ENCODE results near the gene VSX1. TPM values are rescaled to one million over a fixed set of nuclear protein-coding genes. Genes with fewer than 3 reads are reported as not detected.

Gene VSX1
- total RNA-seq, 1 donor = not detected

GRCh38 chr20:25059866-25060465 is 22.0 kb downstream of the VSX1 start:
- TF ChIP-seq CTCF (IDR thresholded peaks at IDR 0.05; ENCODE audit: extremely low read depth, low read depth, low read length) = no peak
- Histone ChIP-seq H3K4me2 (ENCODE audit: insufficient read depth, low read length) (no peak overlapping the region), H3K9me3 (ENCODE audit: low read depth, low read length) (no peaks in the 10 kb centered on the region), H3K79me2 (ENCODE audit: insufficient read depth, low read length) (no peaks in the 10 kb centered on the region), H3K36me3 (ENCODE audit: insufficient read depth, low read length) (no peaks in the 10 kb centered on the region), H3K27ac (ENCODE audit: low read depth, low read length) (no peak overlapping the region), H3K27me3 (ENCODE audit: insufficient read depth, low read length) (peaks cover 65% of the 10 kb centered on the region), H3K4me1 (ENCODE audit: insufficient read depth, low read length) (peaks cover 22% of the 10 kb centered on the region), H4K20me1 (ENCODE audit: insufficient read depth, low read length) (peaks cover 6% of the 10 kb centered on the region), H3K4me3 (ENCODE audit: insufficient read depth, low read length) (no peak overlapping the region), H2AFZ (ENCODE audit: low read length) (no peak overlapping the region)
- peak; percentile 26 for DNase-seq (ENCODE audit: insufficient read length, low spot score, missing footprints)

GRCh38 chr20:25058847-25059810 is 22.8 kb downstream of the VSX1 start:
- TF ChIP-seq CTCF (IDR thresholded peaks at IDR 0.05; ENCODE audit: extremely low read depth, low read depth, low read length) = no peak
- peak overlapping the region; percentile 73 for H3K4me3 ChIP-seq (ENCODE audit: insufficient read depth, low read length)
- H2AFZ ChIP-seq (ENCODE audit: low read length) = peak overlapping the region; percentile 59
- H3K27me3 ChIP-seq (ENCODE audit: insufficient read depth, low read length) = peaks cover 58% of the 10 kb centered on the region
- H3K4me1 ChIP-seq (ENCODE audit: insufficient read depth, low read length) = peaks cover 22% of the 10 kb centered on the region
- H4K20me1 ChIP-seq (ENCODE audit: insufficient read depth, low read length) = peaks cover 6% of the 10 kb centered on the region
- peak overlapping the region; percentile 86 for H3K4me2 ChIP-seq (ENCODE audit: insufficient read depth, low read length)
- H3K36me3 ChIP-seq (ENCODE audit: insufficient read depth, low read length) = no peaks in the 10 kb centered on the region
- H3K79me2 ChIP-seq (ENCODE audit: insufficient read depth, low read length) = no peaks in the 10 kb centered on the region
- peak; percentile 82 for DNase-seq (ENCODE audit: insufficient read length, low spot score, missing footprints)
- H3K9me3 ChIP-seq (ENCODE audit: low read depth, low read length) = no peaks in the 10 kb centered on the region
- H3K27ac ChIP-seq (ENCODE audit: low read depth, low read length) = no peak overlapping the region

GRCh38 chr20:25058051-25058846 is 23.7 kb downstream of the VSX1 start, which contains the start of gene ACSS1:
ACSS1 (minus strand) TSS chr20:25058139; CDS start chr20:25058102, 37 bp downstream.
- no peak for TF ChIP-seq CTCF (IDR thresholded peaks at IDR 0.05; ENCODE audit: extremely low read depth, low read depth, low read length)
- DNase-seq (ENCODE audit: insufficient read length, low spot score, missing footprints) = peak; percentile 82
- H3K9me3 ChIP-seq (ENCODE audit: low read depth, low read length) = no peaks in the 10 kb centered on the region
- peaks cover 6% of the 10 kb centered on the region for H4K20me1 ChIP-seq (ENCODE audit: insufficient read depth, low read length)
- H3K4me2 ChIP-seq (ENCODE audit: insufficient read depth, low read length) = peak within 1 kb of the TSS; percentile 86
- H3K27me3 ChIP-seq (ENCODE audit: insufficient read depth, low read length) = peaks cover 49% of the 10 kb centered on the region
- H3K27ac ChIP-seq (ENCODE audit: low read depth, low read length) = no peak within 1 kb of the TSS
- H3K4me1 ChIP-seq (ENCODE audit: insufficient read depth, low read length) = peaks cover 25% of the 10 kb centered on the region
- no peaks in the 10 kb centered on the region for H3K79me2 ChIP-seq (ENCODE audit: insufficient read depth, low read length)
- H2AFZ ChIP-seq (ENCODE audit: low read length) = peak within 1 kb of the TSS; percentile 77
- no peaks in the 10 kb centered on the region for H3K36me3 ChIP-seq (ENCODE audit: insufficient read depth, low read length)
- peak within 1 kb of the TSS; percentile 73 for H3K4me3 ChIP-seq (ENCODE audit: insufficient read depth, low read length)
